Upper lobe of left lung (tissue), 4 donors: Measurements from ENCODE around the gene SLC43A3.

Experiments
- CTCF ChIP-seq, 6 experiments: fragments of 450-650 bp in 4 of 6; fragments of 200-600 bp in 2 of 6; sonication (generic) in 2 of 6; IDR thresholded peaks; one replicate each; pipeline ENCODE4 v1.5.1; 2016 to 2019; ENCODE audit warnings: antibody characterized with exemption in 6 of 6
- POLR2A ChIP-seq, 4 donors: fragments of 450-650 bp; IDR thresholded peaks; one replicate each; pipeline ENCODE4 v1.5.1; 2016 to 2017; ENCODE audit warnings: antibody characterized with exemption in 4 of 4, mild to moderate bottlenecking in 2 of 4

- TF ChIP-seq POLR2A (IDR thresholded peaks at IDR 0.05) (no peak), CTCF (IDR thresholded peaks at IDR 0.05) (no peak)
Measured at GRCh38 chr11:57368845-57369232, 58.1 kb downstream of the SLC43A3 start.
